PC-9 (cell line): ENCODE results near the gene ARPP19. TPM values are rescaled to one million over a fixed set of nuclear protein-coding genes. Genes with fewer than 3 reads are reported as not detected.

Experiments used
- BruUV-seq: library from RNA; stranded (reverse); fragments of 400-500 nt; replicated peaks from 2 replicates; lab custom pipeline; 2021; lab: Mats Ljungman, UMichigan
- CTCF ChIA-PET: fragments of 300-600 bp; sonication (Branson Sonifier 250); formaldehyde crosslinking; loops from one replicate; lab custom pipeline; 2022; ENCODE audit warnings: antibody characterized with exemption; lab: Charles Lee
- POLR2A ChIA-PET: fragments of 300-600 bp; sonication (Branson Sonifier 250); formaldehyde crosslinking; loops from one replicate; lab custom pipeline; 2022; ENCODE audit warnings: antibody characterized with exemption; ENCODE audit not compliant: unreplicated experiment; lab: Charles Lee
- DNase-seq, 2 experiments: peaks; one replicate each; pipeline versions ENCODE4 v3.0.0 to v3.0.0-alpha.2; 2015 to 2022; ENCODE audit warnings: mixed read lengths in 1 of 2
- H2AFZ ChIP-seq: fragments of 200-600 bp; sonication (generic); 2 replicates; pipeline ENCODE4 v1.8.1; 2017; ENCODE audit warnings: antibody characterized with exemption
- H3F3A ChIP-seq: fragments of 200-600 bp; sonication (generic); 2 replicates; pipeline ENCODE4 v1.8.1; 2017; ENCODE audit warnings: antibody characterized with exemption, mild to moderate bottlenecking, low read depth; ENCODE audit not compliant: insufficient read depth
- H3K27ac ChIP-seq: fragments of 200-600 bp; sonication (generic); 2 replicates; pipeline ENCODE4 v1.6.1; 2016; ENCODE audit warnings: mixed run types
- H3K27me3 ChIP-seq: fragments of 200-600 bp; sonication (generic); 2 replicates; pipeline ENCODE4 v1.6.1; 2016; ENCODE audit warnings: low read depth, mixed run types; ENCODE audit not compliant: insufficient read depth
- H3K36me3 ChIP-seq: fragments of 200-600 bp; sonication (generic); 2 replicates; pipeline ENCODE4 v1.6.1; 2016; ENCODE audit warnings: low read depth, mixed run types
- H3K4me1 ChIP-seq: fragments of 200-600 bp; sonication (generic); replicated peaks from 2 replicates; pipeline ENCODE4 v1.6.1; 2016; ENCODE audit warnings: mixed run types; ENCODE audit not compliant: insufficient read depth
- H3K4me2 ChIP-seq: fragments of 200-600 bp; sonication (generic); 2 replicates; pipeline ENCODE4 v1.6.1; 2017; ENCODE audit warnings: mixed run types
- H3K4me3 ChIP-seq: fragments of 200-600 bp; sonication (generic); 2 replicates; pipeline ENCODE4 v1.6.1; 2016; ENCODE audit warnings: mixed run types
- H3K79me2 ChIP-seq: fragments of 200-600 bp; sonication (generic); 2 replicates; pipeline ENCODE4 v1.6.1; 2017; ENCODE audit warnings: low read depth, mixed run types
- H3K9me2 ChIP-seq: fragments of 200-600 bp; sonication (generic); 2 replicates; pipeline ENCODE4 v1.8.1; 2017; ENCODE audit warnings: mild to moderate bottlenecking; ENCODE audit not compliant: insufficient read depth
- H3K9me3 ChIP-seq: fragments of 200-600 bp; sonication (generic); 2 replicates; pipeline ENCODE4 v1.8.1; 2016; ENCODE audit warnings: low read depth; ENCODE audit not compliant: insufficient read depth
- H4K20me1 ChIP-seq: fragments of 200-600 bp; sonication (generic); 2 replicates; pipeline ENCODE4 v1.8.1; 2017; ENCODE audit not compliant: insufficient read depth
- EZH2 ChIP-seq: fragments of 200-600 bp; sonication (generic); IDR thresholded peaks from 2 replicates; pipeline ENCODE4 v1.8.0; 2017; ENCODE audit warnings: antibody characterized with exemption, low read depth
- intact Hi-C: fragments of 100-400 bp; cut with micrococcal nuclease; formaldehyde crosslinking; loops from one replicate; pipeline ENCODE4 v1.10.0; 2022; ENCODE audit not compliant: unreplicated experiment
- total RNA-seq: library from RNA; stranded (reverse); gene quantifications from 2 replicates; pipeline ENCODE4 v1.2.3, GENCODE V29; 2021
- TF ChIP-seq, protein P1 (sequence below): fragments of 200-600 bp; sonication (generic); conservative IDR thresholded peaks from 2 replicates; pipeline ENCODE4 v1.6.1; 2017; ENCODE audit warnings: mixed run types, antibody characterized with exemption, mild to moderate bottlenecking, moderate library complexity

ARPP19 gene
- total RNA-seq, 1 experiment from 2014 or later = 119 TPM

DNA sequence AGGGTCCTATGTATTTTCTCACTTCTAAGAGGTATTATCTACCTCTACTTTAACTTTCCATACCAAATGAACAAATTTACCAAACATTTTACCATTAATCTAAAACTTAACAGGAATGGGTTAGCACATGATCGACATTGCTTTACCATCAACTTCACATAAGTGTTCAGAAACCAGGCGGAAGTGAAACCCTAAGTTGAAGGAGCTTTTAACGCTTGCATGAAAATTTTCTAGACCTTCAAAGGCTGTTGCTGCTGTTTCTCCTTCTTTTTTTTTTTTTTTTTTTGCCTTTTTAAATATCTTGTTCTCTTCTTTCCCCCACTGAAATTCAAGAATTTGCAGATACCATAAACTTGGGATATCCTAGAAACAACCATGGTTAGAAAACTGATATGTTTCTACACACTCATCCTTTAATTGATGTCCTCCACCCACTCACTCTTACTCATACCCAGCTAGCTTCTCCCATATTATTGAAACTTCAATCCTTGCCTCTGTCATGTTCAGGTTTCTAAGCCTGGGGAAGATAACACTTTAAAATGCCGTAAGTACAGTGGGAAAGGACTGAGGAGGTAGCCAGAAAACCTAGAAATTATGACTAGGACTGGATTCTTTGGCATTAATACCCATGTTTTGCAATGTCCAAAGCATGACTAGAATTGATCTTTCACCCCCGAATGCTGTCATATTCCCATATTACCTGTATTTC is 64.9 kb downstream of the ARPP19 start:
- H3K4me2 ChIP-seq = no peak overlapping the region
- no peak overlapping the region for H3K27ac ChIP-seq
- H3K9me2 ChIP-seq = no peaks in the 10 kb centered on the region
- TF ChIP-seq EZH2 = no peak
- TF ChIP-seq, protein P1, sequence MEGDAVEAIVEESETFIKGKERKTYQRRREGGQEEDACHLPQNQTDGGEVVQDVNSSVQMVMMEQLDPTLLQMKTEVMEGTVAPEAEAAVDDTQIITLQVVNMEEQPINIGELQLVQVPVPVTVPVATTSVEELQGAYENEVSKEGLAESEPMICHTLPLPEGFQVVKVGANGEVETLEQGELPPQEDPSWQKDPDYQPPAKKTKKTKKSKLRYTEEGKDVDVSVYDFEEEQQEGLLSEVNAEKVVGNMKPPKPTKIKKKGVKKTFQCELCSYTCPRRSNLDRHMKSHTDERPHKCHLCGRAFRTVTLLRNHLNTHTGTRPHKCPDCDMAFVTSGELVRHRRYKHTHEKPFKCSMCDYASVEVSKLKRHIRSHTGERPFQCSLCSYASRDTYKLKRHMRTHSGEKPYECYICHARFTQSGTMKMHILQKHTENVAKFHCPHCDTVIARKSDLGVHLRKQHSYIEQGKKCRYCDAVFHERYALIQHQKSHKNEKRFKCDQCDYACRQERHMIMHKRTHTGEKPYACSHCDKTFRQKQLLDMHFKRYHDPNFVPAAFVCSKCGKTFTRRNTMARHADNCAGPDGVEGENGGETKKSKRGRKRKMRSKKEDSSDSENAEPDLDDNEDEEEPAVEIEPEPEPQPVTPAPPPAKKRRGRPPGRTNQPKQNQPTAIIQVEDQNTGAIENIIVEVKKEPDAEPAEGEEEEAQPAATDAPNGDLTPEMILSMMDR = no peak
- no peaks in the 10 kb centered on the region for H3K36me3 ChIP-seq
- CTCF ChIA-PET = no interaction called here
- no peaks in the 10 kb centered on the region for H3K27me3 ChIP-seq
- no peak overlapping the region for H3K4me3 ChIP-seq
- no TSS peak for BruUV-seq
- H3K4me1 ChIP-seq = no peaks in the 10 kb centered on the region
- no peaks in the 10 kb centered on the region for H3F3A ChIP-seq
- H3K9me3 ChIP-seq = no peaks in the 10 kb centered on the region
- POLR2A ChIA-PET = no interaction called here
- no peaks in the 10 kb centered on the region for H4K20me1 ChIP-seq
- no peak overlapping the region for H2AFZ ChIP-seq
- H3K79me2 ChIP-seq = no peaks in the 10 kb centered on the region
- intact Hi-C loops = no loop called here
- no peak for DNase-seq

DNA sequence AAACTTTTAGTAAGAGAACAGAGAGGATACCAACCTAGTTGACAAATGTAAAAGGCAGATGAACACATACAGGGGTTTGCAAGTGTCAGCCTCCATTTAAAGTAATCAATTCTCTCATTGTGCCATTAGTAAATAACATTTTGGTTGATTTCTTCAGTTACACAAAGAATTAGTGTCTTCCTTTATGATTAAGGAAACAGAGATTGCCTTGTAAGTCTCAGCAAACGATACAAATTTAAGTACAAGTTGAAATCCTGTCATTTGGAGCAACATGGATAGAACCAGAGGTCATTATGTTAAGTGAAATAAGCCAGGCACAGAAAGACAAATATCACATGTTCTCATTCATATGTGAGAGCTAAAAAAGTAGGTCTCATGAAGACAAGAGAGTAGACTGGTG is 66.2 kb downstream of the ARPP19 start:
- H3K4me3 ChIP-seq = no peak overlapping the region
- no peaks in the 10 kb centered on the region for H3K9me2 ChIP-seq
- no peaks in the 10 kb centered on the region for H4K20me1 ChIP-seq
- POLR2A ChIA-PET = no interaction called here
- H3K4me1 ChIP-seq = no peaks in the 10 kb centered on the region
- H3K27me3 ChIP-seq = no peaks in the 10 kb centered on the region
- DNase-seq = no peak
- H2AFZ ChIP-seq = no peak overlapping the region
- no peak overlapping the region for H3K4me2 ChIP-seq
- H3F3A ChIP-seq = no peaks in the 10 kb centered on the region
- H3K27ac ChIP-seq = no peak overlapping the region
- BruUV-seq = no TSS peak
- CTCF ChIA-PET = no interaction called here
- no peaks in the 10 kb centered on the region for H3K9me3 ChIP-seq
- intact Hi-C loops = no loop called here
- H3K36me3 ChIP-seq = no peaks in the 10 kb centered on the region
- H3K79me2 ChIP-seq = no peaks in the 10 kb centered on the region
- TF ChIP-seq, protein P1 = no peak
- no peak for TF ChIP-seq EZH2

DNA sequence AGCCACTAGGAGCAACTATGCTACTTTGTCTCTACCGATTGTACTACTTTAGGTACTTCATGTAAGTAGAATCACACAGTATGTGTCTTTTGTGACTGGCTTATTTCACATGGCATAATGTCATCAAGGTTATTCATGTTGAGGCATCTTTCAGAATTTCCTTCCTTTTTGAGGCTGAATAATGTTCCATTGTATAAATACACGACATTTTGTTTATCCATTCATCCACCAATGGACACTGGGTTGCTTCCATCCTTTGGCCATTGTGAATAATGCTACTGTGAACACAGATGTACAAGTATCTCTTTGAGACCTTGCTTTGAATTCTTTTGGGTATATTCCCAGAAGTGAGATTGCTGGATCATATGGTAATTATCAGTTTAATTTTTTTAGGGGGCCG is 69.3 kb downstream of the ARPP19 start:
- Histone ChIP-seq H3F3A (no peaks in the 10 kb centered on the region), H3K4me2 (no peak overlapping the region), H3K9me3 (no peaks in the 10 kb centered on the region), H3K79me2 (no peaks in the 10 kb centered on the region), H3K27me3 (no peaks in the 10 kb centered on the region), H3K36me3 (no peaks in the 10 kb centered on the region), H3K9me2 (no peaks in the 10 kb centered on the region), H3K4me1 (no peaks in the 10 kb centered on the region), H3K4me3 (no peak overlapping the region), H2AFZ (no peak overlapping the region), H3K27ac (no peak overlapping the region), H4K20me1 (no peaks in the 10 kb centered on the region)
- no peak for DNase-seq
- intact Hi-C loops = no loop called here
- ChIA-PET CTCF (no interaction called here), POLR2A (interaction anchor here (0.6 kb wide), 1 partner anchor 175 kb away, joined by 8 read pairs; no protein-coding TSS in a partner anchor)
- no TSS peak for BruUV-seq
- TF ChIP-seq EZH2 = no peak
- TF ChIP-seq, protein P1 = no peak
